SKM-1 (cell line): ENCODE measurements around the gene PRRG2.
A peak's percentile ranks its signal among the peaks of the same experiment; 100 is the strongest.

Source experiments
- DNase-seq: peaks from one replicate; lab custom pipeline; 2025; ENCODE audit not compliant: unreplicated experiment; lab: John Stamatoyannopoulos, UW

PRRG2 gene

DNA sequence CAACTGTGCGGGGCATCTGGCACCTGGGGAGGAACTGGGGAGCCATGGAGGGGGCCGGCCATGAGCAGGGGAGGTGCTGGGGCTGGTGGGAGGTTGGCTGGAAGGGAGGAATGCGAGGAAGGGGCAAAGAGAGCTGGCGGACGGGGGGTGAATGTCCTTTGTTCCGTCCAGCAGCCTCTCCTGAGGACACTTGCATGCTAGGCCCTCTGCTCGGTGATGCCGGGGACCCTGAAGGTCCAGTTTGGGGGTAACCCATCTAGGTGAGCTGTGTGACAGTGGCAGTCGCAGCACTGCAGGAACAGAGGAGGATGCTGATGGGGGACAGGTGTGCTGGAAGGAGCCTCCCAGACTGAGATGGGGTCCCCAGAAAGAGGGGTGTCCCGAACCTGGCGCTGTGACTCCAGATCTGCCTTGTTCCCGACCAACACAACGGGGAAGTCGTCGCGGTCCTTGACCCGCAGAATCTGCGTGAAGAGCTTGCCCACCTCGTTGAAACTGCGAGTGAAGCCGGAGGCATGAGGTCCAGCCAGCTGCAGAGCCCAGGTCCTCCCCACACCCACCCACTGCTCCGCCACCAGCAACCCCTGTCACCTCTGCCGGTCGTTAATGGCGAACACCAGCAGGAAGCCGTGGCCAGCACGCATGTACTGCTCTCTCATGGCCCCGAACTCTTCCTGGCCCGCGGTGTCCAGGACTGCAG is 55.3 kb downstream of the PRRG2 start:
- no peak for DNase-seq

DNA sequence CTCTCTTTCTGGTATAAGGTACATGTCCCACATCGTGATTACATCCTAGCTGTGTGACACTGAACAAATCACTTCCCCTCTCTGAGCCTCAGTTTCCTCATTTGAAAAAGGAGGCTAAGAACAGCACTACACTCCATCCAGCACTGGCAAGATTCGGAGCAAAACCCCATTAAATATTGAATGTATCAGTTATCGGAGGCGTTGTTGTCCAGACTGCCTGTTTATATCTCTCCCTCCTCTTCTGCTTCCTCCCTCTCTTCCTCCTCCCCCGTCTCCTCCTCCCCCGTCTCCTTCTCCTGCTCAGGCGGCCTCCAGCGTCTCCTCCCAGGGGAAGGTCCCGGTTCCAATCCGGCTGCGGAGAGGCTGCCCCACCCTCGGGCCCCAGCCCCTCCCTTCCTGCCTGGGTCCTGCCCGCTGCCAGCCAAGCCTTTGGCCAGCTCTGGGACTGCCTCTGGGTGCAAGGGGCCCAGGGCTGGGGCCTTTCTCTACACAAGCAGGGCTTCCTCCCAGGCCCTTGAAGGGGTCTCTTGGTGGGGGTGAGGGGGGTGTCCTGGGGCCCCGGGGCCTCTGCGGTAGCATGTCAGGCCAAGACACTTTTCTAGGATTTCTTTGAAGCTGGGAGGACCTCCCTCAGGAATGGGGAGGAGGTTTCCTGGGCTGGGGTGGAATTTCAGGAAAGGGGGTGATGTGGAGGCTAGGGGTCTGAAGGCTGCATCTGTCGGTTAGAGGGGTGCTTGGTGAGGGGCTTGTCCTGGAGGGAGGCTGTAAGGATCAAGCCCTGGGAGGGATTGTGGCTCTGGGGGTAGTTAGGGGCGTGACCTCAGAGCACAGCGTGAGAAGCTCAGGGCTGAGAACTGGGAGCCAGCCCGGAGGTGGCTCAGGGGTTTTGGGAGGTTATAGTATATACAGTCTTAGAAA is 57.0 kb downstream of the PRRG2 start:
- peak; percentile 3 for DNase-seq

- no peak for DNase-seq
Measured at GRCh38 chr19:49639401-49640112, 58.4 kb downstream of the PRRG2 start.

- DNase-seq, result peak; percentile 66
Measured at GRCh38 chr19:49640113-49640898, 59.2 kb downstream of the PRRG2 start, which contains the start of gene RRAS. Gene RRAS, minus strand, starts transcription at chr19:49640143. Its CDS starts 45 bp downstream, at chr19:49640098.
